ENCODE measurements around the gene SLCO4C1. TPM values are rescaled to one million over a fixed set of nuclear protein-coding genes. Genes with fewer than 3 reads are reported as not detected.

The SLCO4C1 gene
- total RNA-seq, 1 donor = 2.5 TPM

DNA sequence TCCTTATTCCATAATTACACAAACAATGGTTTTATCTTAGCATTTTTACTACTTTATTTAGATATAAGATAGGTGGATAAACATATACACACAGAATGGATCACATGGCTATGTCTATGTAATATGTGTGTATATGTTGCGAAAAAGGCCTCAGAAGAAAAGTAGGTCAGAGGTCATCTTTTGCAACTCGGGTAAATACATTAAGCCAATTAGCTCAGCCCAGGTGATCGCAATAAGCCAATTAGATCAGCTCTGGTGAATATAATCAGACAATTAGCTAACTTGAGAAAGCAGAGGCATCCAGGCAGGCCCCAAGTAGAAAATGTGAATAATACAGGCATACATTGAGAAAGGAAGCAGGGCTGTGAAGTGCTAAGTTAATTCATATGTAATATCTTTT, 24.3 kb downstream of the SLCO4C1 start:
- no peak for DNase-seq (ENCODE audit: insufficient read length, low spot score, missing footprints)
- TF ChIP-seq, protein P1, sequence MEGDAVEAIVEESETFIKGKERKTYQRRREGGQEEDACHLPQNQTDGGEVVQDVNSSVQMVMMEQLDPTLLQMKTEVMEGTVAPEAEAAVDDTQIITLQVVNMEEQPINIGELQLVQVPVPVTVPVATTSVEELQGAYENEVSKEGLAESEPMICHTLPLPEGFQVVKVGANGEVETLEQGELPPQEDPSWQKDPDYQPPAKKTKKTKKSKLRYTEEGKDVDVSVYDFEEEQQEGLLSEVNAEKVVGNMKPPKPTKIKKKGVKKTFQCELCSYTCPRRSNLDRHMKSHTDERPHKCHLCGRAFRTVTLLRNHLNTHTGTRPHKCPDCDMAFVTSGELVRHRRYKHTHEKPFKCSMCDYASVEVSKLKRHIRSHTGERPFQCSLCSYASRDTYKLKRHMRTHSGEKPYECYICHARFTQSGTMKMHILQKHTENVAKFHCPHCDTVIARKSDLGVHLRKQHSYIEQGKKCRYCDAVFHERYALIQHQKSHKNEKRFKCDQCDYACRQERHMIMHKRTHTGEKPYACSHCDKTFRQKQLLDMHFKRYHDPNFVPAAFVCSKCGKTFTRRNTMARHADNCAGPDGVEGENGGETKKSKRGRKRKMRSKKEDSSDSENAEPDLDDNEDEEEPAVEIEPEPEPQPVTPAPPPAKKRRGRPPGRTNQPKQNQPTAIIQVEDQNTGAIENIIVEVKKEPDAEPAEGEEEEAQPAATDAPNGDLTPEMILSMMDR (IDR thresholded peaks at IDR 0.05; ENCODE audit: extremely low read depth, low read depth, low read length) = no peak

DNA sequence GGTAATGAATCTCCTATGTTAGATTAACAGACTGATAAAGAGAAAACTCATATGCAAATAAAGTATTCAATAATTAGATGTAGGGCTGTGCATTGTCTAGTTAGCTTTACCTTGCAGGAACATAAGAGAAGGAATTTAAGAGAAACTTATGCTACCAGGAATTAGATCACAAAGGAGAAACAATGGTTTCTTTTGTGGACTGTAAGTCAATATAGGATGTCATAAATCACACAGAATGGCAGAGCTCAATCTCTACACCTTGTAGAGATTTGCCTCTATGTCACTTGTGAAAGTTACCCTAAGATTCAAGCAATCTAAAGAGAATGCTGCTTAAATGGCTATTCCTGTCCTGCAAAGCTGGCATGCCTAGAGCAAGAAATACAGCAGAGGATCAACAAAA, 26.0 kb downstream of the SLCO4C1 start:
- Histone ChIP-seq H3K4me2 (ENCODE audit: insufficient read depth, low read length) (no peak overlapping the region), H2AFZ (ENCODE audit: low read length) (no peak overlapping the region), H3K27me3 (ENCODE audit: insufficient read depth, low read length) (no peaks in the 10 kb centered on the region), H3K79me2 (ENCODE audit: insufficient read depth, low read length) (no peaks in the 10 kb centered on the region), H3K4me3 (ENCODE audit: insufficient read depth, low read length) (no peak overlapping the region), H3K27ac (ENCODE audit: low read depth, low read length) (no peak overlapping the region), H4K20me1 (ENCODE audit: insufficient read depth, low read length) (no peaks in the 10 kb centered on the region), H3K36me3 (ENCODE audit: insufficient read depth, low read length) (no peaks in the 10 kb centered on the region), H3K4me1 (ENCODE audit: insufficient read depth, low read length) (no peaks in the 10 kb centered on the region), H3K9me3 (ENCODE audit: low read depth, low read length) (peaks cover 4% of the 10 kb centered on the region)
- no peak for DNase-seq (ENCODE audit: insufficient read length, low spot score, missing footprints)
- TF ChIP-seq, protein P1 (IDR thresholded peaks at IDR 0.05; ENCODE audit: extremely low read depth, low read depth, low read length) = no peak

More for the DNA sequence above, 24.3 kb downstream of the SLCO4C1 start:
- H2AFZ ChIP-seq (ENCODE audit: low read length) = no peak overlapping the region
- no peak overlapping the region for H3K4me3 ChIP-seq (ENCODE audit: insufficient read depth, low read length)
- no peaks in the 10 kb centered on the region for H3K36me3 ChIP-seq (ENCODE audit: insufficient read depth, low read length)
- H3K27me3 ChIP-seq (ENCODE audit: insufficient read depth, low read length) = no peaks in the 10 kb centered on the region
- no peak overlapping the region for H3K4me2 ChIP-seq (ENCODE audit: insufficient read depth, low read length)
- peaks cover 4% of the 10 kb centered on the region for H3K9me3 ChIP-seq (ENCODE audit: low read depth, low read length)
- H3K4me1 ChIP-seq (ENCODE audit: insufficient read depth, low read length) = no peaks in the 10 kb centered on the region
- H4K20me1 ChIP-seq (ENCODE audit: insufficient read depth, low read length) = no peaks in the 10 kb centered on the region
- H3K79me2 ChIP-seq (ENCODE audit: insufficient read depth, low read length) = no peaks in the 10 kb centered on the region
- no peak overlapping the region for H3K27ac ChIP-seq (ENCODE audit: low read depth, low read length)

DNA sequence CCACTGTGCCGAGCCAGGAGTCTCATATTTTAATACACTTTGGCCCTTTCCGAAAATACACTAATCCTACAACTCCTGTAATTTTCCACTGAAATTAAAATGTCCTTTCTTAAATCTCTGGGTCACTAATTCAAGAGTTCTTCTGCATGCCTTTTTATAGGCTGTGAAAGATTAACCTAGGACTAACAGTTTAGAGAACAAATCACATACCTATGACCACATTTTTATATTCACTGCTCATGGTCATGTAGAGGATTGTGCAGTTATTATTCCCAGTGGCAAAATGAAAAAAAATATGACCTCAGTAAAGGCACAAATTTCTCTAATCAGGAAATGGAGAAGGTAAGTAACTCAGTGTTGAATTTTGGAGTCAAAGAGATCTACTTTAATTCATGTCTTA, 33.4 kb downstream of the SLCO4C1 start:
- no peaks in the 10 kb centered on the region for H3K9me3 ChIP-seq (ENCODE audit: low read depth, low read length)
- TF ChIP-seq, protein P1 (IDR thresholded peaks at IDR 0.05; ENCODE audit: extremely low read depth, low read depth, low read length) = no peak

DNA sequence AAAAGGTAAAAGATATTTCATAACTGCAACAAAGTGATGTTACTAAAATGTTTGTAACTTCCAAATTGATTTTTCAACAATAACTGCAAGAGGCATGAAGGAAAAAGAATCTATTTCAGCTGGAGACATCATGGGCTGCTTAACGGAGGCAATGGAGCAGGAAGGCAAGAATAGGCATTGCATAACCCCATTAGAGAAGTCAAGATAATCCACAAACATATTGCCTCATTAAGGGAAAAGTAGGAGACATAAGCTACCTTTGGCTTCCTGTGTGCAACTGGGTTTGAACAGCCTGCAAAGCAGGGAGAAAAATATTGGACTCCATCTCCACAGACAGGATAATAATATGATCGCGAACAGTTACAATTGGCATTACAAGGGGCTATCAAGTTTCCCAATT, 46.7 kb downstream of the SLCO4C1 start:
- no peak overlapping the region for H2AFZ ChIP-seq (ENCODE audit: low read length)
- DNase-seq (ENCODE audit: insufficient read length, low spot score, missing footprints) = no peak
- H3K4me3 ChIP-seq (ENCODE audit: insufficient read depth, low read length) = no peak overlapping the region
- H3K9me3 ChIP-seq (ENCODE audit: low read depth, low read length) = peaks cover 2% of the 10 kb centered on the region
- TF ChIP-seq, protein P1 (IDR thresholded peaks at IDR 0.05; ENCODE audit: extremely low read depth, low read depth, low read length) = no peak
- no peaks in the 10 kb centered on the region for H3K27me3 ChIP-seq (ENCODE audit: insufficient read depth, low read length)
- H3K79me2 ChIP-seq (ENCODE audit: insufficient read depth, low read length) = no peaks in the 10 kb centered on the region
- no peaks in the 10 kb centered on the region for H3K36me3 ChIP-seq (ENCODE audit: insufficient read depth, low read length)
- no peaks in the 10 kb centered on the region for H4K20me1 ChIP-seq (ENCODE audit: insufficient read depth, low read length)
- H3K4me1 ChIP-seq (ENCODE audit: insufficient read depth, low read length) = no peaks in the 10 kb centered on the region
- H3K4me2 ChIP-seq (ENCODE audit: insufficient read depth, low read length) = no peak overlapping the region
- H3K27ac ChIP-seq (ENCODE audit: low read depth, low read length) = no peak overlapping the region

More for the DNA sequence above, 33.4 kb downstream of the SLCO4C1 start:
- Histone ChIP-seq H3K4me3 (ENCODE audit: insufficient read depth, low read length) (no peak overlapping the region), H3K4me1 (ENCODE audit: insufficient read depth, low read length) (no peaks in the 10 kb centered on the region), H3K27ac (ENCODE audit: low read depth, low read length) (no peak overlapping the region), H2AFZ (ENCODE audit: low read length) (no peak overlapping the region), H3K36me3 (ENCODE audit: insufficient read depth, low read length) (no peaks in the 10 kb centered on the region), H3K4me2 (ENCODE audit: insufficient read depth, low read length) (no peak overlapping the region), H3K27me3 (ENCODE audit: insufficient read depth, low read length) (no peaks in the 10 kb centered on the region), H4K20me1 (ENCODE audit: insufficient read depth, low read length) (no peaks in the 10 kb centered on the region), H3K79me2 (ENCODE audit: insufficient read depth, low read length) (no peaks in the 10 kb centered on the region)
- no peak for DNase-seq (ENCODE audit: insufficient read length, low spot score, missing footprints)
